Ascending aorta (tissue), 2 donors: ENCODE measurements around the gene CALU. TPM values are rescaled to one million over a fixed set of nuclear protein-coding genes. Genes with fewer than 3 reads are reported as not detected.

Experiments
- DNase-seq, 2 donors: peaks; one replicate each; pipeline ENCODE4 v3.0.0-alpha.2; 2019; ENCODE audit warnings: low spot score in 2 of 2
- H3K27ac ChIP-seq, 2 donors: fragments of 200-600 bp; sonication (generic); one replicate each; pipeline ENCODE4 v1.5.1; 2016 to 2017; ENCODE audit warnings: mild to moderate bottlenecking in 1 of 2
- H3K27me3 ChIP-seq: fragments of 200-600 bp; sonication (generic); one replicate; pipeline ENCODE4 v1.5.1; 2017
- H3K36me3 ChIP-seq, 2 donors: fragments of 200-600 bp; sonication (generic); one replicate each; pipeline ENCODE4 v1.5.1; 2016
- H3K4me1 ChIP-seq, 2 donors: fragments of 200-600 bp; sonication (generic); one replicate each; pipeline ENCODE4 v1.5.1; 2016 to 2017; ENCODE audit warnings: mild to moderate bottlenecking in 1 of 2
- H3K4me3 ChIP-seq, 2 donors: fragments of 200-600 bp; sonication (generic); one replicate each; pipeline ENCODE4 v1.5.1; 2016 to 2017; ENCODE audit warnings: mild to moderate bottlenecking in 1 of 2
- H3K9me3 ChIP-seq, 2 donors: fragments of 200-600 bp; sonication (generic); one replicate each; pipeline ENCODE4 v1.5.1; 2016
- CTCF ChIP-seq, 3 experiments: fragments of 200-600 bp in 2 of 3; fragments of 450-650 bp in 1 of 3; sonication (generic) in 2 of 3; IDR thresholded peaks; one replicate each; pipeline ENCODE4 v1.5.1; 2016 to 2019; ENCODE audit warnings: antibody characterized with exemption in 3 of 3, mild to moderate bottlenecking in 1 of 3, moderate library complexity in 1 of 3
- intact Hi-C: fragments of 100-400 bp; cut with DNase I; formaldehyde crosslinking; loops from one replicate; pipeline ENCODE4 v1.15.1; 2023
- total RNA-seq: library from RNA; depleted of rRNA; stranded (reverse); fragments of >200 nt; gene quantifications from one replicate; pipeline ENCODE4 v1.1.0, GENCODE V29; 2016

Gene CALU
- total RNA-seq, 1 donor from 2014 or later = 82.8 TPM

DNA sequence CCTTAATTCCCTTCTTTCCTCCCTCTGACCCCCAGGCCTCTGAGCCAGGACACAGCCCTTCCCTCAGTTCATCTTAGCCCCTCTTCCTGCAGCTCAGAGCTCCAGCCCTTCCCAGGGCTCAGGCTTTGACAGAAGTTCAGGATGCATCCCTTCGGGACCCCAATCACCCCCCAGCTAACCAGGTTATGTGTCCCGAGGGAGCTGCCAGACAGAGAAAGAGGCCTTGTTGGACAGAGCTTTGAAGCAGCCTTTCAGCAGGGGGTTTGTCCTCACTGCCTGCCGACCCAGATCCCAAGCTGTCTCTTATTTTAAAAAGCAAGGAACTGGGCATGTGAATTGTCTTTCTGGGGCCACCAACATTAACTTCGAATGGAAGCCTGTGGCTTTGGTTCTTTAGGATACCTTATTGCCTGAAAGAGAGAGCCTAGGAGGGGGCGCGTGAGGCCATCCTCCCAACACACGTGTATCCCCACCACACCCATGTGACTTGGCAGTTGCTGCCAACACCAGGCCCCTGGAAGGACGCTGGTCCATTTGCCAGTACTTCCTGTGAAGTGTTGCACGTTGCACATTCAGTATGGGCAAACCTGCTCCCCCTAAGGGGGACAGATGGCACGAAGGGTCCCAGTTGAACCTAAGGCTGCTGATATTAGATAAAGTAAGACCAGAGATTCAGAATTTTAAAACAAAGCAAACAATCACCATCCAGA, 53.5 kb downstream of the CALU start:
- no peak for DNase-seq
- Histone ChIP-seq H3K4me1 (peaks cover 7 to 12% of the 10 kb centered on the region in 2 donors), H3K4me3 (peak overlapping the region in 1 of 2 donors; percentile 89), H3K9me3 (no peaks in the 10 kb centered on the region), H3K27me3 (no peaks in the 10 kb centered on the region), H3K27ac (no peak overlapping the region), H3K36me3 (no peaks in the 10 kb centered on the region)
- TF ChIP-seq CTCF (IDR thresholded peaks at IDR 0.05) = no peak
- intact Hi-C loops = loop anchor here (5.0 kb wide), 2 partner anchors 35 to 70 kb away; partner anchors contain the start of gene ATP6V1F

- no peaks in the 10 kb centered on the region for H3K9me3 ChIP-seq
- H3K27me3 ChIP-seq = no peaks in the 10 kb centered on the region
- peak overlapping the region in 1 of 2 donors; percentile 89 for H3K4me3 ChIP-seq
- H3K36me3 ChIP-seq = no peaks in the 10 kb centered on the region
- intact Hi-C loops = loop anchor here (5.0 kb wide), 2 partner anchors 36 to 69 kb away; partner anchors contain the start of gene ATP6V1F
- peaks cover 7 to 12% of the 10 kb centered on the region in 2 donors for H3K4me1 ChIP-seq
- DNase-seq = no peak
- no peak overlapping the region for H3K27ac ChIP-seq
- no peak for TF ChIP-seq CTCF (IDR thresholded peaks at IDR 0.05)
Measured at GRCh38 chr7:128793181-128793547, 54.0 kb downstream of the CALU start.

DNA sequence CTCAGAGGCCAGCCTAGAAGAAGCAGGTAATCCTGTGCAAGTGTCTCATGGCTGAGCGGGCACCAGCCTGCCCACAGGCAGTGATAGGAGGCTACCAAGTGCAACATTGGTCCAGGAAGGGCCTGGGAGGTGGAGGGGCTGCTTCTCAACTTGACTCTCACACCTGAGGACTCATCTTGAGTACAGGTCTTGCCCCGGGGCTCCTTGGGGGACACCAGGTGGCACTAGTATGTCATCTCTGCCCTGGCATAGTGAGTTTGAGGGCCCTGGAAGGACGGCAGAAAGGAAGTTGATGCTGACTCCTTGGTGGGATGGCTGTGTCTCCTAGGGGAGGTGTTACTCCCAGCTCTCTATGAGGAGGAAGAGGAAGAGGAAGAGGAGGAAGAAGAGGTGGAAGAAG, 54.9 kb downstream of the CALU start:
- intact Hi-C loops = loop anchor here (5.0 kb wide), 2 partner anchors 37 to 68 kb away; partner anchors contain the start of gene ATP6V1F
- DNase-seq = no peak
- peaks cover 7 to 12% of the 10 kb centered on the region in 2 donors for H3K4me1 ChIP-seq
- TF ChIP-seq CTCF (IDR thresholded peaks at IDR 0.05) = no peak
- no peaks in the 10 kb centered on the region for H3K36me3 ChIP-seq
- H3K9me3 ChIP-seq = no peaks in the 10 kb centered on the region
- no peak overlapping the region for H3K4me3 ChIP-seq
- H3K27ac ChIP-seq = no peak overlapping the region
- H3K27me3 ChIP-seq = no peaks in the 10 kb centered on the region

GRCh38 chr7:128794436-128794835, 55.3 kb downstream of the CALU start:
- intact Hi-C loops = loop anchor here (5.0 kb wide), 2 partner anchors 37 to 68 kb away; partner anchors contain the start of gene ATP6V1F
- Histone ChIP-seq H3K27me3 (no peaks in the 10 kb centered on the region), H3K36me3 (no peaks in the 10 kb centered on the region), H3K9me3 (no peaks in the 10 kb centered on the region), H3K4me1 (peaks cover 7 to 12% of the 10 kb centered on the region in 2 donors), H3K27ac (no peak overlapping the region), H3K4me3 (no peak overlapping the region)
- TF ChIP-seq CTCF (IDR thresholded peaks at IDR 0.05) = no peak
- no peak for DNase-seq

DNA sequence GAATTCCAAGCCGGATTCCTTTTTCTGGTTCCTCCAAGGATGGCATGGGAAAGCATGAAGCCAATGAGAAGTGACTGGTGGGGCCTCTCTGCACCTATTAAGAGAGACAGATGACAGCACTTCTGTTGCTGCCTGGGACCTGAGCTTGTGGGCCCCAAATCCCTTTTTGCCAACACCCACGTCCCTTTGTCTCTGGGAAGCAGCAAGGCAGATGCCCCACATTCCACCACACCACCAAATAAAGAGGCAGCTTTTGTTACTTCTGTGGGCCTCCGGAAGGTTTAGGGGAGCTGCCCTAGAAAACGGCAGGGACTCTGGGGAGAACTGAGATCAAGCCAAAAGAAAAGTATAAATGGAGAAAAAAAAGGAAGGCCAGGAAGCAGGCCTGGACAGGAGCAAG, 56.0 kb downstream of the CALU start:
- H3K4me1 ChIP-seq = peaks cover 7 to 12% of the 10 kb centered on the region in 2 donors
- no peaks in the 10 kb centered on the region for H3K36me3 ChIP-seq
- no peaks in the 10 kb centered on the region for H3K9me3 ChIP-seq
- no peak overlapping the region for H3K4me3 ChIP-seq
- no peaks in the 10 kb centered on the region for H3K27me3 ChIP-seq
- no peak for TF ChIP-seq CTCF (IDR thresholded peaks at IDR 0.05)
- no peak overlapping the region for H3K27ac ChIP-seq
- DNase-seq = no peak
- intact Hi-C loops = no loop called here
